SW 1271 (cell line): ENCODE data around the gene NFS1.
"Not testable (repeated sequence)": the region's sequence is repeated elsewhere in the genome, so short reads cannot be mapped to it uniquely, and the experiment has no call there.

Experiments used
- DNase-seq, 2 experiments: peaks; one replicate each; lab custom pipeline; 2025; lab: John Stamatoyannopoulos, UW

The NFS1 gene

GRCh38 chr20:35729836-35730582, 30.9 kb upstream of the NFS1 start:
- no peak for DNase-seq

DNA sequence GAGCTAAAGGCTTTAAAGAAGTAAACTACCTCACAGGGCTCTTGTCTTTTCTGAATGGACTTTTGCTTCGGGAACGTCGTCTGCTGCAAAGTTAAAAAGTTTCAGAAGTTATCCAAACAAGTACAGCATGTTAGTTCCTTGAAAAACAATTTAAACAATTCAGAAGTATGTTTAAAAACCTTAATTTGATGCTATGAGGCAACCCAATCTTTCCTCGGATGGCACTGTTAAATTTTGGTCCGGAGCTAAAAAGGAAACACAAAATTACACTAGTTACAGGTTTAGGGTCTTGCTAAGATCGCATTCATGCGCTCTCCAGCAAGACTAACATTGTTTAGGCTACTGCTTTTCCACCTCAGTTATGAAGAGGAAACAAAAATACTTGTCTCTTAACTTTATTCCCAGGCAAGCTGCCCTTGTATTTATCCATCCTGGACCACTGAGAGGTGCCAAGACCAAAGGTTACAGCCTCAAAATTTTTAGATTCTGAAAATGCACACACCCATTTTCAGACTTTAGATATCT, 30.2 kb upstream of the NFS1 start:
- DNase-seq, result no peak

GRCh38 chr20:35726842-35727711, 27.9 kb upstream of the NFS1 start:
- no peak for DNase-seq

DNA sequence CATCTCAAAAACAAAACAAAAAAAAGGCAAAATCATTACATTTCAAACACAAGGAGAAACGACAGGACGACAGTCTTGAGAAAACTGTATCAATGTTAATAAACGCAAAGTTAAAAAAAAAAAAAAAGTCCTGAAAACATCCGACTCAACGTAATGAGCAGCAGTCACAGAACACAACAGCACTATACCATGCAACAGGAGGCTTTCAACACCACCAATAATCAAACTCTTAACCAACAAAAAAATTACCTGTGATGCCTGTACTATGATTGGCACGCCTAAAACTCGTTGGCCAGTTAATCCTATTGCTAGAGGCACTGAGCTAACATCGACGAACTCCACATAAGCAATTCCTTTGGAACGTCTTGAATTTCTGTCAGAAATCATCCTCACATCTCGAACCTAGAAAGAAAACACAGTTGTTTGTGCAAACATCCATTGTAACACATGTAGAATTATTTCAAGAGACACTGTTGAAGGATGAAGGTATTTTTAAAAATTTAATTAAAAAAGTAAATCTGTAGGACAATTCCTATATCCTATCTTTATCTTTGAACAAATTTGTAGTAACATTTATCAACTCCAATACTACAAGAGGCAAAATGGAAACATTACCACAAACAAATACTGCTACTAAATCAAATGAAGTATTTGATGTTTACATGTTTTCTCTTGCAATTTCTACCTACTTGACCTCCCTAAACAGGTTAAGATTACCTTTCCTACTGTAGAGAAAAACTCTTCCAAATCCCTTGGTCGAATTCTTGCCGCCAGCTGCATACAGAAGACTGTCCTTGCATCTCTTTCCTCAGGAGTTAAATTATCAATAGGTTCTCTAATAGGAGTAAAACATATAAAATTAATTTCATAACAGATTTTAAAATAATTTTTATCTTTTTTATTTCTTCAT, 25.4 kb upstream of the NFS1 start:
- no peak for DNase-seq

DNA sequence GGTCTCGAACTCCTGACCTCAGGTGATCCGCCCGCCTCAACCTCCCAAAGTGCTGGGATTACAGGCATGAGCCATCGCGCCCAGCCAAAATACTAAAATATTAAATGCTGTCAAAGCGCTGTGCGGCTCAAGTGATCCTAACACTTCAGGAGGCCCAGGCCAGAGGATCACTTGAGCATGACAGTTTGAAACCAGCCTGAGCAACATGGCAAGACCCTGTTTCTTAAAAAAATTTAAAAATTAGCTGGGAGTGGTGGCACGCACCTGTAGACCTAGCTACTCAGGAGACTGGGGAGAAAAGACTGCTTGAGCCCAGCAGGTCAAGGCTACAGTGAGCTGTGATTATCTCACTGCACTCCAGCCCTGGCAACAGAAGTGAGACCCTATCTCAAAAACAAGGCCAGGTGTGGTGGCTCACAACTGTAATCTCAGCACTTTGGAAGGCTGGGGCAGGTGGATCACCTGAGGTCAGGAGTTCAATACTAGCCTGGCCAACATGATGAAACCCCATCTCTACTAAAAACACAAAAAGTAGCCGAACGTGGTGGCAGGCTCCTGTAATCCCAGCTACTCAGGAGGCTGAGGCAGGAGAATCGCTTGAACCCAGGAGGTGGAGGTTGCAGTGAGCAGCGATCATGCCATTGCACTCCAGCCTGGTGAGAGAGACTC, 24.6 kb upstream of the NFS1 start:
- not testable (repeated sequence) for DNase-seq

GRCh38 chr20:35723275-35723639, 24.1 kb upstream of the NFS1 start:
- not testable (repeated sequence) for DNase-seq

DNA sequence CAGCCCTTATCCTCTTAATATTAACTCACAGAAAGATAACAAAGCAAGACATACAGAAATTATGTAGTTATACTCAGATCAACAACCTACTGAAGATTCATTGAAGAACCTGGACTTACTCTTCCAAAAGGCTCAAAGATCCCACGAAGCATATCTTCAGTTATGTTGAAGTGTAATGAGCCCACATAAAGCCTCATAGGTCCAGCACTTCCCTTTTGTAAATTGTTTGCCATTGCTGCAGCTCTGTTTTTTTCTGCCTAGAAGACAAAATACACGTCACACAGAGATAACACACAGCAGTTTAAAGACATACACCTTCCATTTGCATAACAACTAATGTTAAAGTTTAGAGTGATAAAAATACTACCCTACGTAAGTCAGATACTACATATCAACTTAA, 22.5 kb upstream of the NFS1 start:
- DNase-seq, result no peak

DNA sequence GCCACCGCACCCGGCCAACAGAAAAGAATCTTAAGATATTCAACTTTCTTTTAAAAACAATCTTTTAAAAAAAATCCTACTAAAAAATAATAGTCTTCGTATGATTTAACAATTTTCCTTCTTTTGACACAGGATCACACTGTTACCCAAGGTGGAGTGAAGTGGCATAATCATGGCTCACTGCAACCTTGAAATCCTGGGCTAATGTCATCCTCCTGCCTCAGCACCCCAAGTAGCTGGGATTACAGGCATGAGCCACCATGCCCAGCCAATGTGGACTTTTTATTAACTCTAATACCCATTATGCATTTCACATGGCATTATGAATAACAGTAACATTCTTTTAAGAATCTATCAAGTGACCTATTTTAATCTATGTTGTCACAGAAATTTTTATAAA, 22.1 kb upstream of the NFS1 start:
- no peak for DNase-seq

- no peak for DNase-seq
Measured at GRCh38 chr20:35720165-35721123, 21.3 kb upstream of the NFS1 start.

- DNase-seq, result no peak
Measured at GRCh38 chr20:35719717-35720116, 20.6 kb upstream of the NFS1 start.

GRCh38 chr20:35718972-35719635, 20.0 kb upstream of the NFS1 start:
- no peak for DNase-seq

- DNase-seq, result not testable (repeated sequence)
Measured at GRCh38 chr20:35718321-35718720, 19.2 kb upstream of the NFS1 start.

DNA sequence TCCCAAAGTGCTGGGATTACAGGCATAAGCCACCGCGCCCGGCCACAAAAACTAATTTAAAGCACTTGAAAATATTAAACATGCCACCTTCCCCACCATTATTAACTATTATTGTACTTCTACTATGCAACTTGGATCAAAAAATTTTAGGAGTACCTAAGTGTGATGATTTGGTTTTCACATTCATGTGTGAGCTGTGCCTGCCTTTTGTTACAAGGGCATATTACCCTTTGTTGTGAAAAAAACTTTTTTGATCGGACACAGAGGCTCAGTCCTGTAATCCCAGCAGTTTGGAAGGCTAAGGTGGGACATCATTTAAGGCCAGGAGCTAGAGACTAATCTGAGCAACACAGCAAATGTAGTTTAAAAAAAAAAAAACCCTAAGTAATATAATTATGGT, 17.2 kb upstream of the NFS1 start:
- DNase-seq, result no peak

DNA sequence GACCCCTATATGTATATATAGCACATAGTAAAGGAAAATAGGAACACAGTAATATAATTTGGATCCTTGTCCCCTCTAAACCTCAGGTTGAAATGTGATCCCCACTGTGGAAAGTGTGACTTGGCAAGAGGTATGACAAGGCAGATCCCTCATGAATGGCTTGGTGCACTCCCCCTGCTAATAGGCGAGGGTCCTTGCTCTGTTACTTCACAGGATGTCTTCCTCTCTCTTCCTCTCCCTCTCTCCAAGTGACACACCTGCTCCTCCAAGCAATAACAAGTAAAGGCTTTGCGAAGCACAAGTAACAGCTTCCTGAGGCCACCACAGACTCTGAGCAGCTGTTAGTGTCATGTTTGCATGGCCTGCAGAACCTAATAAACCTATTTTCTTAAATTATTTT, 16.5 kb upstream of the NFS1 start:
- no peak for DNase-seq

- no peak for DNase-seq
Measured at GRCh38 chr20:35714127-35714526, 15.0 kb upstream of the NFS1 start.

- DNase-seq, result not testable (repeated sequence)
Measured at GRCh38 chr20:35713120-35713519, 14.0 kb upstream of the NFS1 start.

- DNase-seq, result no peak
Measured at GRCh38 chr20:35711588-35712209, 12.5 kb upstream of the NFS1 start.

DNA sequence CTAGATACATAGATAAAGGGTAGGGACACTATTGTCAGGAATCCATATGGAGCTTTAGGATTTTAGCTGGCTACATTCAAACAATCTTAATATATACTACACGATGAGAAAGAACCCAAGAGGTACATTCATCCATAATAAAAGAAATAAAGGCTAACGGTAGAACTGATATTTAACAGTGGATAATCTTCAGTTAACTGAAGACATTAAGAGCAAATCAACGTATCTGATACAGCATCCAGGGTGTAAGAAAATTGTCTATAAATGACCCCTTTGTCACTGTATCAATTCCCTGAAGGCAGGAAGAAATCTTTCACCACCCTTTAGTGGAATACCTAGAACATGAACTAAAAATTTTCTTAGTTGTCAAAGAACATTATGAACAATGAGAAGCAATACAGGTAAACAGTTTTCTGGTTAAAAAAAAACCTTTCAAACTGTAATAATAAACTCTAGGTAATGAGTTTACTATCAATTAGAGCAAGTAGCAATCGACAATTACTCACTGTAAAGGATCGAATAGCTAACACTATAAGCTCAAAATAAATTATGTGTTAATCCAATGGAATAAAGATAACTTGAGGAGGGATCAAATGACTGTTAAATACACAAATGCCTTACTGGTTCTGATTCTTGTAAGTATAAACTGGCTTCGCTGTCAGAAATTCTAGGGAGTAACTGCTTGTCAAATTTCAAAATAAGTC, 11.9 kb upstream of the NFS1 start:
- DNase-seq, result no peak

DNA sequence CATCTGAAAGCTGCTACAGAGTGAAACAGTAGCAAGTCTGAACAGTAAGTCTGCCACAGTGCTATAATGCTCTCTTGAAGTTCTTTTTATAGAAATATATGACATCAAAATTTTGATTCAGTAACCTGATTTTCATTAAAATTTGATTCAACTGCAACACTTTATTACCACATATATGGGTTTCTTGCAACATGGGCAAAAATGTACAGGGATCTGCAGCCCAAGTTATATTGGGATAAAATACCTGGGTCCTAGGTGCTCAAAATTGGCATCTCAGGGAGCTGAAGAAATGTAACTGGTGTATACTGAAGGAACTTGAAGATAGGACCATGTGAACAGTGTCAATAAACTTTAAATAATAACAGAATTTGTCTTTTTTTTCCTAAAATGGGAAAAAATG, 10.9 kb upstream of the NFS1 start:
- no peak for DNase-seq
